Activated T-helper 17 cell treated with anti-CD3 and anti-CD28 coated beads, Interleukin-2, amount 50 U/mL, for 72 hours (primary cell): ENCODE results near the gene TCEAL7. TPM values are rescaled to one million over a fixed set of nuclear protein-coding genes. Genes with fewer than 3 reads are reported as not detected.
"Not testable (repeated sequence)": the region's sequence is repeated elsewhere in the genome, so short reads cannot be mapped to it uniquely, and the experiment has no call there.

ENCODE experiments used
- ATAC-seq: fragments of 150-1000 bp; cut with Tn5 transposase; replicated peaks from 2 replicates; pipeline ENCODE4 v1.10.0; 2021; ENCODE audit warnings: mild to moderate bottlenecking, moderate library complexity
- H3K27ac Mint-ChIP-seq: one replicate; pipeline ENCODE4 v1.8.0; 2022; ENCODE audit warnings: mixed read lengths
- H3K27me3 Mint-ChIP-seq: one replicate; pipeline ENCODE4 v1.8.0; 2022; ENCODE audit warnings: mixed read lengths
- H3K36me3 Mint-ChIP-seq: one replicate; pipeline ENCODE4 v1.8.0; 2022; ENCODE audit warnings: low read depth, mild to moderate bottlenecking, mixed read lengths
- H3K4me1 Mint-ChIP-seq: one replicate; pipeline ENCODE4 v1.8.0; 2022; ENCODE audit warnings: mixed read lengths
- H3K4me3 Mint-ChIP-seq: one replicate; pipeline ENCODE4 v1.8.0; 2022; ENCODE audit warnings: mild to moderate bottlenecking, mixed read lengths
- H3K9me3 Mint-ChIP-seq: one replicate; pipeline ENCODE4 v1.8.0; 2022; ENCODE audit warnings: mixed read lengths
- total RNA-seq, 2 donors: library from RNA; stranded (reverse); gene quantifications; one replicate each; pipeline ENCODE4 v1.2.3, GENCODE V29; 2022

TCEAL7 gene
- total RNA-seq, 2 donors from 2014 or later: not detected

- Mint-ChIP-seq H3K27ac (no peak overlapping the region), H3K4me1 (no peaks in the 10 kb centered on the region), H3K4me3 (peak overlapping the region; percentile 72), H3K27me3 (peaks cover 6% of the 10 kb centered on the region), H3K36me3 (no peaks in the 10 kb centered on the region), H3K9me3 (no peaks in the 10 kb centered on the region)
- no peak for ATAC-seq
Observed at GRCh38 chrX:103356858-103357257, 26.8 kb downstream of the TCEAL7 start.

- Mint-ChIP-seq H3K36me3 (no peaks in the 10 kb centered on the region), H3K27me3 (peaks cover 6% of the 10 kb centered on the region), H3K27ac (no peak overlapping the region), H3K4me1 (no peaks in the 10 kb centered on the region), H3K9me3 (no peaks in the 10 kb centered on the region), H3K4me3 (no peak overlapping the region)
- ATAC-seq: no peak
Observed at GRCh38 chrX:103357871-103358270, 27.8 kb downstream of the TCEAL7 start.

- not testable (repeated sequence) for H3K4me3 Mint-ChIP-seq, H3K27me3 Mint-ChIP-seq, H3K36me3 Mint-ChIP-seq, H3K9me3 Mint-ChIP-seq, H3K4me1 Mint-ChIP-seq, H3K27ac Mint-ChIP-seq, ATAC-seq
Observed at GRCh38 chrX:103359605-103360004, 29.6 kb downstream of the TCEAL7 start.

GRCh38 chrX:103360092-103360491, 30.1 kb downstream of the TCEAL7 start:
- Mint-ChIP-seq H3K9me3 (no peaks in the 10 kb centered on the region), H3K4me1 (no peaks in the 10 kb centered on the region), H3K36me3 (no peaks in the 10 kb centered on the region), H3K27ac (no peak overlapping the region), H3K27me3 (peaks cover 6% of the 10 kb centered on the region), H3K4me3 (no peak overlapping the region)
- no peak for ATAC-seq

GRCh38 chrX:103360916-103361315, 30.9 kb downstream of the TCEAL7 start:
- peaks cover 2% of the 10 kb centered on the region for H3K27me3 Mint-ChIP-seq
- H3K36me3 Mint-ChIP-seq: no peaks in the 10 kb centered on the region
- ATAC-seq: no peak
- H3K4me3 Mint-ChIP-seq: no peak overlapping the region
- no peaks in the 10 kb centered on the region for H3K4me1 Mint-ChIP-seq
- no peak overlapping the region for H3K27ac Mint-ChIP-seq
- H3K9me3 Mint-ChIP-seq: no peaks in the 10 kb centered on the region

- Mint-ChIP-seq H3K27ac (no peak overlapping the region), H3K4me1 (no peaks in the 10 kb centered on the region), H3K36me3 (no peaks in the 10 kb centered on the region), H3K4me3 (no peak overlapping the region), H3K9me3 (no peaks in the 10 kb centered on the region), H3K27me3 (no peaks in the 10 kb centered on the region)
- ATAC-seq: no peak
Observed at GRCh38 chrX:103361798-103362197, 31.8 kb downstream of the TCEAL7 start.

- Mint-ChIP-seq H3K36me3 (no peaks in the 10 kb centered on the region), H3K27ac (no peak overlapping the region), H3K4me1 (no peaks in the 10 kb centered on the region), H3K27me3 (no peaks in the 10 kb centered on the region), H3K9me3 (no peaks in the 10 kb centered on the region), H3K4me3 (no peak overlapping the region)
- ATAC-seq: no peak
Observed at GRCh38 chrX:103362474-103362873, 32.4 kb downstream of the TCEAL7 start.

- no peaks in the 10 kb centered on the region for H3K9me3 Mint-ChIP-seq
- no peaks in the 10 kb centered on the region for H3K27me3 Mint-ChIP-seq
Observed at GRCh38 chrX:103363046-103363445, 33.0 kb downstream of the TCEAL7 start.

GRCh38 chrX:103367502-103367901, 37.5 kb downstream of the TCEAL7 start:
- Mint-ChIP-seq H3K27ac (no peak overlapping the region), H3K27me3 (no peaks in the 10 kb centered on the region), H3K4me3 (no peak overlapping the region), H3K4me1 (no peaks in the 10 kb centered on the region), H3K36me3 (no peaks in the 10 kb centered on the region), H3K9me3 (no peaks in the 10 kb centered on the region)
- no peak for ATAC-seq

More at GRCh38 chrX:103363046-103363445, 33.0 kb downstream of the TCEAL7 start:
- Mint-ChIP-seq H3K4me3 (no peak overlapping the region), H3K27ac (no peak overlapping the region), H3K36me3 (no peaks in the 10 kb centered on the region), H3K4me1 (no peaks in the 10 kb centered on the region)
- no peak for ATAC-seq

- Mint-ChIP-seq H3K27me3 (no peaks in the 10 kb centered on the region), H3K36me3 (no peaks in the 10 kb centered on the region), H3K4me1 (no peaks in the 10 kb centered on the region), H3K4me3 (no peak overlapping the region), H3K27ac (no peak overlapping the region), H3K9me3 (no peaks in the 10 kb centered on the region)
- ATAC-seq: no peak
Observed at GRCh38 chrX:103369479-103369878, 39.4 kb downstream of the TCEAL7 start.

GRCh38 chrX:103372886-103373285, 42.8 kb downstream of the TCEAL7 start:
- ATAC-seq: no peak
- H3K36me3 Mint-ChIP-seq: no peaks in the 10 kb centered on the region
- H3K27me3 Mint-ChIP-seq: peaks cover 3% of the 10 kb centered on the region
- no peaks in the 10 kb centered on the region for H3K4me1 Mint-ChIP-seq
- no peak overlapping the region for H3K4me3 Mint-ChIP-seq
- H3K9me3 Mint-ChIP-seq: no peaks in the 10 kb centered on the region
- no peak overlapping the region for H3K27ac Mint-ChIP-seq

- no peaks in the 10 kb centered on the region for H3K9me3 Mint-ChIP-seq
- no peak for ATAC-seq
- H3K4me3 Mint-ChIP-seq: no peak overlapping the region
- no peak overlapping the region for H3K27ac Mint-ChIP-seq
- H3K27me3 Mint-ChIP-seq: peaks cover 3% of the 10 kb centered on the region
- H3K4me1 Mint-ChIP-seq: no peaks in the 10 kb centered on the region
- no peaks in the 10 kb centered on the region for H3K36me3 Mint-ChIP-seq
Observed at GRCh38 chrX:103373581-103373980, 43.5 kb downstream of the TCEAL7 start.

- no peak within 1 kb of the TSS for H3K27ac Mint-ChIP-seq
- H3K4me1 Mint-ChIP-seq: no peaks in the 10 kb centered on the region
- H3K9me3 Mint-ChIP-seq: no peaks in the 10 kb centered on the region
- peak; percentile 68 for ATAC-seq
- H3K4me3 Mint-ChIP-seq: peak within 1 kb of the TSS; percentile 59
- H3K36me3 Mint-ChIP-seq: no peaks in the 10 kb centered on the region
- H3K27me3 Mint-ChIP-seq: peaks cover 3% of the 10 kb centered on the region
Observed at GRCh38 chrX:103376118-103376978, 46.3 kb downstream of the TCEAL7 start, which contains the start of gene BEX3. Gene BEX3 (plus strand): TSS chrX:103376538. CDS start chrX:103377522, 984 bp downstream.

- Mint-ChIP-seq H3K9me3 (no peaks in the 10 kb centered on the region), H3K27me3 (peaks cover 3% of the 10 kb centered on the region), H3K27ac (no peak overlapping the region), H3K4me1 (no peaks in the 10 kb centered on the region), H3K36me3 (no peaks in the 10 kb centered on the region), H3K4me3 (peak overlapping the region; percentile 59)
- no peak for ATAC-seq
Observed at GRCh38 chrX:103376979-103377324, 46.9 kb downstream of the TCEAL7 start.

GRCh38 chrX:103378990-103379389, 49.0 kb downstream of the TCEAL7 start:
- Mint-ChIP-seq H3K4me1 (no peaks in the 10 kb centered on the region), H3K9me3 (no peaks in the 10 kb centered on the region), H3K4me3 (no peak overlapping the region), H3K27ac (no peak overlapping the region), H3K36me3 (no peaks in the 10 kb centered on the region), H3K27me3 (peaks cover 3% of the 10 kb centered on the region)
- no peak for ATAC-seq
